PFSK-1 (cell line): ENCODE results near the gene ABCC10.

Source experiments
- FOXP2 ChIP-seq: optimal IDR thresholded peaks from 2 replicates; pipeline ENCODE3; 2011; ENCODE audit warnings: borderline replicate concordance, control low read depth, inconsistent platforms; ENCODE audit not compliant: insufficient read depth; ENCODE audit errors: extremely low read length, extremely low read depth
- POLR2AphosphoS5 ChIP-seq: IDR thresholded peaks from 2 replicates; pipeline ENCODE4 v1.6.1; 2012; ENCODE audit warnings: low read depth, mild to moderate bottlenecking, control low read depth, low read length, moderate library complexity
- SIN3A ChIP-seq: IDR thresholded peaks from 2 replicates; pipeline ENCODE4 v1.6.1; 2012; ENCODE audit warnings: mild to moderate bottlenecking, low read length, moderate library complexity, borderline replicate concordance; ENCODE audit not compliant: insufficient read depth
- TAF1 ChIP-seq: IDR thresholded peaks from 2 replicates; pipeline ENCODE4 v1.6.1; 2012; ENCODE audit warnings: low read length, control low read depth, borderline replicate concordance; ENCODE audit not compliant: insufficient read depth
- TF ChIP-seq, protein P1 (sequence below), 2 experiments: IDR thresholded peaks; 2 replicates each; pipeline versions ENCODE4 v1.6.1 to v1.8.0; 2011 to 2012; ENCODE audit warnings: low read depth in 2 of 2, low read length in 2 of 2, control low read depth in 1 of 2, inconsistent platforms in 1 of 2, mild to moderate bottlenecking in 1 of 2, moderate library complexity in 1 of 2; ENCODE audit not compliant: insufficient read depth in 1 of 2

DNA sequence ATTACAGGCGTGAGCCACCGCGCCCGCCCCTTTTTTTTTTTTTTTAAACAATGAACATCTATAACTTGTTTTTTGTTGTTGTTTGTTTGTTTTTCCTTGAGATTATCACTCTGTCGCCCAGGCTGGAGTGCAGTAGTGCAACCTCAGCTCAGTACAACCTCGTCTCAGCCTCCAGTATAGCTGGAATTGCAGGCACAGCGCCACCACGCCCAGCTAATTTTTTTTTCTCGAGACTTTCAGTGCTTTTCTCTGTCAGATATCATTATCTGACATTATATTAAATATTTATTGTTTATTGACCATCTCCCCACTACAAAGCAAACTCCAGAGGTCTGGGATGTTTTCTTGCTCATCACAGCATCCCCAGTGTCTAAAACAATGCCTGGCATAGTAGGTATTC lies 30.3 kb downstream of the ABCC10 start:
- TF ChIP-seq POLR2AphosphoS5: no peak
- no peak for TF ChIP-seq FOXP2
- TF ChIP-seq, protein P1, sequence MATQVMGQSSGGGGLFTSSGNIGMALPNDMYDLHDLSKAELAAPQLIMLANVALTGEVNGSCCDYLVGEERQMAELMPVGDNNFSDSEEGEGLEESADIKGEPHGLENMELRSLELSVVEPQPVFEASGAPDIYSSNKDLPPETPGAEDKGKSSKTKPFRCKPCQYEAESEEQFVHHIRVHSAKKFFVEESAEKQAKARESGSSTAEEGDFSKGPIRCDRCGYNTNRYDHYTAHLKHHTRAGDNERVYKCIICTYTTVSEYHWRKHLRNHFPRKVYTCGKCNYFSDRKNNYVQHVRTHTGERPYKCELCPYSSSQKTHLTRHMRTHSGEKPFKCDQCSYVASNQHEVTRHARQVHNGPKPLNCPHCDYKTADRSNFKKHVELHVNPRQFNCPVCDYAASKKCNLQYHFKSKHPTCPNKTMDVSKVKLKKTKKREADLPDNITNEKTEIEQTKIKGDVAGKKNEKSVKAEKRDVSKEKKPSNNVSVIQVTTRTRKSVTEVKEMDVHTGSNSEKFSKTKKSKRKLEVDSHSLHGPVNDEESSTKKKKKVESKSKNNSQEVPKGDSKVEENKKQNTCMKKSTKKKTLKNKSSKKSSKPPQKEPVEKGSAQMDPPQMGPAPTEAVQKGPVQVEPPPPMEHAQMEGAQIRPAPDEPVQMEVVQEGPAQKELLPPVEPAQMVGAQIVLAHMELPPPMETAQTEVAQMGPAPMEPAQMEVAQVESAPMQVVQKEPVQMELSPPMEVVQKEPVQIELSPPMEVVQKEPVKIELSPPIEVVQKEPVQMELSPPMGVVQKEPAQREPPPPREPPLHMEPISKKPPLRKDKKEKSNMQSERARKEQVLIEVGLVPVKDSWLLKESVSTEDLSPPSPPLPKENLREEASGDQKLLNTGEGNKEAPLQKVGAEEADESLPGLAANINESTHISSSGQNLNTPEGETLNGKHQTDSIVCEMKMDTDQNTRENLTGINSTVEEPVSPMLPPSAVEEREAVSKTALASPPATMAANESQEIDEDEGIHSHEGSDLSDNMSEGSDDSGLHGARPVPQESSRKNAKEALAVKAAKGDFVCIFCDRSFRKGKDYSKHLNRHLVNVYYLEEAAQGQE (IDR thresholded peaks at IDR 0.05; ENCODE audit: insufficient read depth in 1 of 2, low read depth in 2 of 2, low read length in 2 of 2): no peak
- TF ChIP-seq SIN3A: no peak
- no peak for TF ChIP-seq TAF1
